Activated CD4-positive, CD25-positive, alpha-beta regulatory T cell treated with anti-CD3 and anti-CD28 coated beads, Interleukin-2, amount 50 U/mL, for 72 hours (primary cell): Measurements from ENCODE around the gene SLC17A9.

Source experiments
- DNase-seq: peaks from one replicate; pipeline ENCODE4 v3.0.0; 2021

Gene SLC17A9

GRCh38 chr20:62952373-62952967 is at the start of gene SLC17A9:
TSS of gene SLC17A9 (plus strand) at chr20:62952709. CDS start at chr20:62952831, 122 bp downstream.
- DNase-seq, result peak; percentile 58

GRCh38 chr20:62902926-62903615 is 49.4 kb upstream of the SLC17A9 start:
- DNase-seq, result no peak

- DNase-seq, result no peak
These were observed 46.9 kb upstream of the SLC17A9 start for GRCh38 chr20:62905536-62906117.

- DNase-seq, result no peak
These were observed 46.3 kb upstream of the SLC17A9 start for GRCh38 chr20:62906209-62906608.

GRCh38 chr20:62906647-62907375 is 45.7 kb upstream of the SLC17A9 start:
- DNase-seq, result no peak

- DNase-seq, result no peak
These were observed 44.9 kb upstream of the SLC17A9 start for GRCh38 chr20:62907384-62908317.

- no peak for DNase-seq
These were observed 43.3 kb upstream of the SLC17A9 start for GRCh38 chr20:62908971-62909791.

- no peak for DNase-seq
These were observed 42.2 kb upstream of the SLC17A9 start for GRCh38 chr20:62910217-62910766.

GRCh38 chr20:62910777-62911497 is 41.6 kb upstream of the SLC17A9 start:
- no peak for DNase-seq

GRCh38 chr20:62911701-62912280 is 40.7 kb upstream of the SLC17A9 start:
- no peak for DNase-seq

GRCh38 chr20:62913043-62913630 is 39.4 kb upstream of the SLC17A9 start:
- DNase-seq, result no peak

GRCh38 chr20:62914436-62914835 is 38.1 kb upstream of the SLC17A9 start:
- no peak for DNase-seq

- no peak for DNase-seq
These were observed 37.5 kb upstream of the SLC17A9 start for GRCh38 chr20:62914970-62915457.

GRCh38 chr20:62916703-62917476 is 35.6 kb upstream of the SLC17A9 start:
- no peak for DNase-seq

- no peak for DNase-seq
These were observed 34.8 kb upstream of the SLC17A9 start for GRCh38 chr20:62917720-62918119.

- DNase-seq, result no peak
These were observed 34.4 kb upstream of the SLC17A9 start for GRCh38 chr20:62918147-62918546.

- DNase-seq, result no peak
These were observed 33.7 kb upstream of the SLC17A9 start for GRCh38 chr20:62918831-62919230.

- no peak for DNase-seq
These were observed 32.4 kb upstream of the SLC17A9 start for GRCh38 chr20:62920039-62920645.
